ENCODE results near the gene MYO18A.
"Not testable (repeated sequence)": the region's sequence is repeated elsewhere in the genome, so short reads cannot be mapped to it uniquely, and the experiment has no call there.

MYO18A gene

GRCh38 chr17:29214215-29215146, 34.3 kb upstream of the MYO18A start:
- H3K27ac ChIP-seq, result no peak overlapping the region
- no peak for TF ChIP-seq CTCF (conservative IDR thresholded peaks at IDR 0.05)

GRCh38 chr17:29212681-29213121, 32.5 kb upstream of the MYO18A start:
- H3K27ac ChIP-seq, result no peak overlapping the region
- no peak for TF ChIP-seq CTCF (conservative IDR thresholded peaks at IDR 0.05)

- no peak for TF ChIP-seq CTCF (conservative IDR thresholded peaks at IDR 0.05)
Measured at GRCh38 chr17:29212094-29212631, 32.0 kb upstream of the MYO18A start.

GRCh38 chr17:29210879-29211278, 30.7 kb upstream of the MYO18A start:
- no peak for TF ChIP-seq CTCF (conservative IDR thresholded peaks at IDR 0.05)
- H3K27ac ChIP-seq, result no peak overlapping the region

More at GRCh38 chr17:29212094-29212631, 32.0 kb upstream of the MYO18A start:
- H3K27ac ChIP-seq, result no peak overlapping the region

- no peak overlapping the region for H3K27ac ChIP-seq
- no peak for TF ChIP-seq CTCF (conservative IDR thresholded peaks at IDR 0.05)
Measured at GRCh38 chr17:29209073-29209472, 28.9 kb upstream of the MYO18A start.

GRCh38 chr17:29207975-29208374, 27.8 kb upstream of the MYO18A start:
- TF ChIP-seq CTCF (conservative IDR thresholded peaks at IDR 0.05), result no peak
- no peak overlapping the region for H3K27ac ChIP-seq

- no peak for TF ChIP-seq CTCF (conservative IDR thresholded peaks at IDR 0.05)
Measured at GRCh38 chr17:29205047-29205446, 24.8 kb upstream of the MYO18A start.

GRCh38 chr17:29204068-29204804, 24.0 kb upstream of the MYO18A start:
- H3K27ac ChIP-seq, result not testable (repeated sequence)

More at GRCh38 chr17:29205047-29205446, 24.8 kb upstream of the MYO18A start:
- no peak overlapping the region for H3K27ac ChIP-seq
